Activated T-helper 9 cell treated with anti-CD3 and anti-CD28 coated beads, Interleukin-2, amount 50 U/mL, for 16 hours (primary cell): ENCODE data around the gene NDST1.

Experiments used
- DNase-seq: peaks from one replicate; pipeline ENCODE4 v3.0.0-alpha.2; 2020; ENCODE audit warnings: low read depth

The NDST1 gene

GRCh38 chr5:150588596-150588890 is 80.6 kb downstream of the NDST1 start:
- DNase-seq = no peak

- DNase-seq = no peak
Observed at GRCh38 chr5:150589862-150590601, 82.1 kb downstream of the NDST1 start.

GRCh38 chr5:150590979-150591695 is 83.2 kb downstream of the NDST1 start:
- no peak for DNase-seq

- no peak for DNase-seq
Observed at GRCh38 chr5:150593593-150593992, 85.7 kb downstream of the NDST1 start.

- DNase-seq = no peak
Observed at GRCh38 chr5:150593996-150594395, 86.1 kb downstream of the NDST1 start.

- no peak for DNase-seq
Observed at GRCh38 chr5:150595466-150596031, 87.6 kb downstream of the NDST1 start.

- DNase-seq = no peak
Observed at GRCh38 chr5:150596313-150596712, 88.4 kb downstream of the NDST1 start.

GRCh38 chr5:150596826-150597225 is 88.9 kb downstream of the NDST1 start:
- DNase-seq = no peak

GRCh38 chr5:150598006-150598405 is 90.1 kb downstream of the NDST1 start:
- no peak for DNase-seq

GRCh38 chr5:150598821-150599273 is 90.9 kb downstream of the NDST1 start:
- DNase-seq = no peak

GRCh38 chr5:150599281-150599680 is 91.3 kb downstream of the NDST1 start:
- no peak for DNase-seq

GRCh38 chr5:150599917-150600511 is 92.1 kb downstream of the NDST1 start:
- no peak for DNase-seq

GRCh38 chr5:150600616-150601490 is 92.9 kb downstream of the NDST1 start:
- DNase-seq = no peak

GRCh38 chr5:150601491-150602345 is 93.8 kb downstream of the NDST1 start:
- no peak for DNase-seq

GRCh38 chr5:150603052-150603451 is 95.1 kb downstream of the NDST1 start:
- DNase-seq = no peak

GRCh38 chr5:150603491-150603890 is 95.6 kb downstream of the NDST1 start:
- no peak for DNase-seq

- no peak for DNase-seq
Observed at GRCh38 chr5:150604010-150604409, 96.1 kb downstream of the NDST1 start.

- no peak for DNase-seq
Observed at GRCh38 chr5:150604894-150605440, 97.0 kb downstream of the NDST1 start.

- DNase-seq = no peak
Observed at GRCh38 chr5:150605546-150605945, 97.6 kb downstream of the NDST1 start.

- no peak for DNase-seq
Observed at GRCh38 chr5:150606476-150606875, 98.5 kb downstream of the NDST1 start.

GRCh38 chr5:150607105-150607504 is 99.2 kb downstream of the NDST1 start:
- DNase-seq = no peak
